A549 (cell line): Measurements from ENCODE around the gene SEC11A. TPM values are rescaled to one million over a fixed set of nuclear protein-coding genes. Genes with fewer than 3 reads are reported as not detected.

Experiments
- ATAC-seq, 2 experiments: fragments of 200-7000 bp in 1 of 2; fragments of >200 bp in 1 of 2; cut with Nextera tagmentation in 1 of 2; cut with Tn5 transposase in 1 of 2; 3 replicates each; pipeline versions ENCODE4 v1.8.0 to v1.9.1; 2018 to 2020; ENCODE audit warnings: mild to moderate bottlenecking in 1 of 2, moderate library complexity in 1 of 2
- CTCF ChIA-PET: fragments of 300-600 bp; sonication (Branson Sonifier 250); formaldehyde crosslinking; extraction: SDS; loops from one replicate; lab custom pipeline; 2021; ENCODE audit warnings: antibody characterized with exemption, inconsistent platforms; lab: Yijun Ruan, JAX
- POLR2A ChIA-PET: fragments of 350-600 bp; formaldehyde crosslinking; extraction: SDS; loops from one replicate; lab custom pipeline; 2021; ENCODE audit warnings: antibody characterized with exemption, inconsistent platforms; lab: Yijun Ruan, JAX
- DNase-seq, 2 experiments: peaks; one replicate each; pipeline versions ENCODE4 v3.0.0 to v3.0.0-alpha.2; 2011 to 2016; ENCODE audit warnings: low read depth in 1 of 2, low spot score in 1 of 2
- FAIRE-seq: peaks from 2 replicates; lab custom pipeline; 2011; peaks lifted over from hg19 to GRCh38; lab: Jason Lieb, UNC
- H3K27ac ChIP-seq, 2 experiments: fragments of >200 bp; sonication (Bioruptor Twin); formaldehyde crosslinking; 3 replicates each; pipeline ENCODE4 v1.5.1; 2016 to 2017
- H3K4me1 ChIP-seq: fragments of >200 bp; sonication (Bioruptor Twin); formaldehyde crosslinking; 3 replicates; pipeline ENCODE4 v1.6.1; 2016
- H3K4me2 ChIP-seq: fragments of >200 bp; sonication (Bioruptor Twin); formaldehyde crosslinking; 3 replicates; pipeline ENCODE4 v1.6.1; 2016
- H3K4me3 ChIP-seq: fragments of >200 bp; sonication (Bioruptor Twin); formaldehyde crosslinking; 3 replicates; pipeline ENCODE4 v1.5.1; 2016
- H3K9me3 ChIP-seq: fragments of >200 bp; sonication (Bioruptor Twin); formaldehyde crosslinking; 3 replicates; pipeline ENCODE4 v1.6.1; 2016
- CBX2 ChIP-seq: fragments of 200-600 bp; sonication (generic); IDR thresholded peaks from 2 replicates; pipeline ENCODE4 v1.6.1; 2016; ENCODE audit warnings: low read depth, mild to moderate bottlenecking, borderline replicate concordance
- CBX8 ChIP-seq: fragments of 200-600 bp; sonication (generic); IDR thresholded peaks from 2 replicates; pipeline ENCODE4 v1.6.1; 2016
- CHD2 ChIP-seq: fragments of 150-350 bp; IDR thresholded peaks from 2 replicates; pipeline ENCODE4 v1.6.1; 2014; ENCODE audit warnings: low read length; ENCODE audit not compliant: partially characterized antibody
- E2F6 ChIP-seq: IDR thresholded peaks from 2 replicates; pipeline ENCODE4 v1.6.1; 2012; ENCODE audit warnings: low read depth, borderline replicate concordance
- ESRRA ChIP-seq: fragments of 150-350 bp; IDR thresholded peaks from 2 replicates; pipeline ENCODE4 v1.6.1; 2014; ENCODE audit warnings: mild to moderate bottlenecking, low read length, borderline replicate concordance
- FOSL2 ChIP-seq, 2 experiments: fragments of 450-650 bp in 1 of 2; fragments of >200 bp in 1 of 2; sonication (Bioruptor Twin) in 1 of 2; formaldehyde crosslinking; IDR thresholded peaks; 2 replicates each; pipeline versions ENCODE4 v1.5.0 to v1.6.1; 2016 to 2020; ENCODE audit warnings: mild to moderate bottlenecking in 1 of 2, moderate library complexity in 1 of 2
- GATA3 ChIP-seq: IDR thresholded peaks from 2 replicates; pipeline ENCODE4 v1.6.1; 2012; ENCODE audit warnings: borderline replicate concordance
- HDAC2 ChIP-seq: fragments of 200-600 bp; sonication (generic); IDR thresholded peaks from 2 replicates; pipeline ENCODE4 v1.6.1; 2016
- HMGXB4 ChIP-seq: fragments of 250-450 bp; sonication (Bioruptor Pico); IDR thresholded peaks from 2 replicates; pipeline ENCODE4 v1.5.0; 2021; ENCODE audit warnings: mild to moderate bottlenecking, moderate library complexity, borderline replicate concordance
- JUN ChIP-seq, 2 experiments: fragments of >200 bp; sonication (Bioruptor Twin); formaldehyde crosslinking; IDR thresholded peaks; 2 replicates in 1 of 2; 3 replicates in 1 of 2; pipeline ENCODE4 v1.6.1; 2016 to 2017
- JUNB ChIP-seq: fragments of >200 bp; sonication (Bioruptor Twin); formaldehyde crosslinking; IDR thresholded peaks from 2 replicates; pipeline ENCODE4 v1.6.1; 2016
- KDM5A ChIP-seq: fragments of 200-600 bp; sonication (generic); IDR thresholded peaks from 2 replicates; pipeline ENCODE4 v1.6.1; 2016; ENCODE audit warnings: antibody characterized with exemption, mild to moderate bottlenecking
- NPAS2 ChIP-seq: fragments of 250-450 bp; sonication (Bioruptor Pico); IDR thresholded peaks from 2 replicates; pipeline ENCODE4 v1.8.0; 2022; ENCODE audit warnings: mild to moderate bottlenecking, moderate library complexity, borderline replicate concordance
- NR3C1 ChIP-seq: fragments of >200 bp; sonication (Bioruptor Twin); formaldehyde crosslinking; IDR thresholded peaks from 3 replicates; pipeline ENCODE4 v1.6.1; 2017
- PBX3 ChIP-seq: IDR thresholded peaks from 2 replicates; pipeline ENCODE4 v1.6.1; 2012
- POLR2AphosphoS2 ChIP-seq: conservative IDR thresholded peaks from 2 replicates; pipeline ENCODE4 v1.6.1; 2012; ENCODE audit warnings: low read length, improper control_type of control experiment, inconsistent platforms
- RAD21 ChIP-seq, 2 experiments: fragments of >200 bp in 1 of 2; sonication (Bioruptor Twin) in 1 of 2; formaldehyde crosslinking in 1 of 2; IDR thresholded peaks in 1 of 2; conservative IDR thresholded peaks in 1 of 2; 2 replicates in 1 of 2; 3 replicates in 1 of 2; pipeline ENCODE4 v1.6.1; 2012 to 2018; ENCODE audit warnings: inconsistent platforms in 1 of 2
- RARB ChIP-seq: fragments of 250-450 bp; sonication (Bioruptor Pico); IDR thresholded peaks from 2 replicates; pipeline ENCODE4 v1.8.0; 2021; ENCODE audit warnings: mild to moderate bottlenecking, moderate library complexity
- REST ChIP-seq: fragments of 200-600 bp; sonication (generic); IDR thresholded peaks from 2 replicates; pipeline ENCODE4 v1.6.1; 2016; ENCODE audit warnings: antibody characterized with exemption, mild to moderate bottlenecking, moderate library complexity
- RNF2 ChIP-seq: fragments of 200-600 bp; sonication (generic); IDR thresholded peaks from 2 replicates; pipeline ENCODE4 v1.6.1; 2016; ENCODE audit warnings: low read depth, mild to moderate bottlenecking, antibody characterized with exemption, moderate library complexity, borderline replicate concordance
- TFCP2L1 ChIP-seq: fragments of 250-450 bp; sonication (Bioruptor Pico); IDR thresholded peaks from 2 replicates; pipeline ENCODE4 v1.5.0; 2021; ENCODE audit warnings: mild to moderate bottlenecking
- USF2 ChIP-seq: fragments of 450-650 bp; IDR thresholded peaks from 2 replicates; pipeline ENCODE4 v1.6.1; 2014; ENCODE audit warnings: antibody characterized with exemption
- ZNF302 ChIP-seq: fragments of 250-450 bp; sonication (Bioruptor Pico); IDR thresholded peaks from 2 replicates; pipeline ENCODE4 v1.9.0; 2021; ENCODE audit warnings: inconsistent platforms, mild to moderate bottlenecking, moderate library complexity
- ZSCAN20 ChIP-seq: fragments of 250-450 bp; sonication (Bioruptor Pico); IDR thresholded peaks from 2 replicates; pipeline ENCODE4 v1.8.0; 2022; ENCODE audit warnings: mild to moderate bottlenecking, moderate library complexity
- WGBS: methylation state at CpG from one replicate; pipeline ENCODE4 v1.1.6; 2017; ENCODE audit errors: missing lambda C conversion rate; 5-methylcytosine and 5-hydroxymethylcytosine counted together
- polyA plus RNA-seq, 4 experiments: library from polyadenylated mRNA; depleted of rRNA in 3 of 4; stranded (reverse); fragments of >200 nt; fragmentation: RNase III in 1 of 4; extraction: RNeasy Plus Mini Kit Qiagen cat#74134 plus additional on column Dnase treatment in 1 of 4; gene quantifications; 2 replicates in 3 of 4; 3 replicates in 1 of 4; pipeline ENCODE4 v1.2.3, GENCODE V29; 2011 to 2017

SEC11A gene
- polyA plus RNA-seq, 2 of the 4 experiments (the other 2 are of a cell fraction) = 380 to 490 TPM

- Histone ChIP-seq H3K4me2 (no peak overlapping the region), H3K27ac (no peak overlapping the region), H3K4me1 (peaks cover 39% of the 10 kb centered on the region), H3K9me3 (no peaks in the 10 kb centered on the region), H3K4me3 (no peak overlapping the region)
- CTCF ChIA-PET = interaction anchor here (1.4 to 2.0 kb wide), 2 partner anchors 13 to 16 kb away, joined by 3 to 7 read pairs; no protein-coding TSS in a partner anchor
- no peak for ATAC-seq
- no peak for DNase-seq
- TF ChIP-seq HDAC2 (no peak), TFCP2L1 (CRISPR knock-in tag) (no peak), RARB (CRISPR knock-in tag) (no peak), RNF2 (no peak), JUN (IDR thresholded peaks at IDR 0.05) (no peak)
- POLR2A ChIA-PET = no interaction called here
- WGBS = 96% methylated on average over 1 of the region's 1 CpG
- no peak for FAIRE-seq
Observed at GRCh38 chr15:84764989-84765388, 49.0 kb upstream of the SEC11A start.

- no peak for TF ChIP-seq POLR2AphosphoS2
- FAIRE-seq (no peak), DNase-seq (no peak), ATAC-seq (no peak)
- Histone ChIP-seq H3K4me1 (peaks cover 39% of the 10 kb centered on the region), H3K9me3 (no peaks in the 10 kb centered on the region), H3K4me3 (no peak overlapping the region), H3K27ac (no peak overlapping the region), H3K4me2 (no peak overlapping the region)
- 90% methylated on average over 3 of the region's 3 CpGs for WGBS
- CTCF ChIA-PET = interaction anchor here (0.8 to 2.0 kb wide), 4 partner anchors 12 to 109 kb away, joined by 3 to 7 read pairs (median 4); no protein-coding TSS in a partner anchor
- POLR2A ChIA-PET = no interaction called here
Observed at GRCh38 chr15:84764585-84764984, 48.6 kb upstream of the SEC11A start.

- Histone ChIP-seq H3K4me1 (peaks cover 47% of the 10 kb centered on the region), H3K9me3 (no peaks in the 10 kb centered on the region), H3K27ac (no peak overlapping the region), H3K4me3 (no peak overlapping the region), H3K4me2 (peak overlapping the region; percentile 27; the same call in 2 of the 3 replicates)
- ChIA-PET POLR2A (interaction anchor here (0.6 kb wide), 1 partner anchor 27 kb away, joined by 9 read pairs; no protein-coding TSS in a partner anchor), CTCF (interaction anchor here (1.6 to 2.0 kb wide), 2 partner anchors 14 to 56 kb away, joined by 3 to 7 read pairs; no protein-coding TSS in a partner anchor)
- no peak for FAIRE-seq
- 90% methylated on average over 3 of the region's 3 CpGs for WGBS
- ATAC-seq = peak in 1 of 2 experiments; percentile 29; a peak in 3 of 6 replicates
- DNase-seq = no peak
- TF ChIP-seq CHD2 (no peak), KDM5A (no peak), HMGXB4 (CRISPR knock-in tag) (no peak), CBX8 (no peak), ZNF302 (no peak), PBX3 (no peak), USF2 (no peak), NR3C1 (no peak), RAD21 (conservative IDR thresholded peaks at IDR 0.05 in 1 of 2, IDR thresholded peaks at IDR 0.05 in 1 of 2) (no peak), CBX2 (no peak), JUNB (no peak), FOSL2 (IDR thresholded peaks at IDR 0.05) (no peak), FOSL2 (CRISPR knock-in tag; IDR thresholded peaks at IDR 0.05) (no peak), ZSCAN20 (CRISPR knock-in tag) (no peak), GATA3 (no peak), REST (no peak), E2F6 (no peak), NPAS2 (CRISPR knock-in tag) (no peak), ESRRA (no peak)
Observed at GRCh38 chr15:84762840-84763572, 47.1 kb upstream of the SEC11A start.
